Nephron progenitor cell (in vitro differentiated cells): ENCODE results near the gene CBX6.

Source experiments
- DNase-seq: peaks from one replicate; pipeline ENCODE4 v3.0.0; 2021
- H3K27ac Mint-ChIP-seq: 2 replicates; pipeline ENCODE4 v1.8.0; 2021; ENCODE audit warnings: mild to moderate bottlenecking, moderate library complexity, mixed read lengths
- H3K27me3 Mint-ChIP-seq: 2 replicates; pipeline ENCODE4 v1.8.0; 2021; ENCODE audit warnings: mild to moderate bottlenecking, low read depth, mixed read lengths; ENCODE audit not compliant: poor library complexity
- H3K36me3 Mint-ChIP-seq: 2 replicates; pipeline ENCODE4 v1.8.0; 2021; ENCODE audit warnings: low read depth, mixed read lengths
- H3K4me1 Mint-ChIP-seq: 2 replicates; pipeline ENCODE4 v1.8.0; 2021; ENCODE audit warnings: mixed read lengths
- H3K4me3 Mint-ChIP-seq: 2 replicates; pipeline ENCODE4 v1.8.0; 2021; ENCODE audit warnings: mild to moderate bottlenecking, moderate library complexity, mixed read lengths
- H3K9me3 Mint-ChIP-seq: 2 replicates; pipeline ENCODE4 v1.8.0; 2021; ENCODE audit warnings: mild to moderate bottlenecking, moderate library complexity, mixed read lengths
- CTCF ChIP-seq: fragments of 200-600 bp; sonication (generic); IDR thresholded peaks from 2 replicates; pipeline ENCODE4 v1.5.0; 2021; ENCODE audit warnings: antibody characterized with exemption

CBX6 gene

GRCh38 chr22:38886333-38886732 lies 14.3 kb upstream of the CBX6 start:
- H3K27ac Mint-ChIP-seq: no peak overlapping the region
- no peak for DNase-seq
- no peaks in the 10 kb centered on the region for H3K36me3 Mint-ChIP-seq
- H3K27me3 Mint-ChIP-seq: peaks cover 20% of the 10 kb centered on the region
- no peak for TF ChIP-seq CTCF
- H3K4me3 Mint-ChIP-seq: no peak overlapping the region
- peaks cover 14% of the 10 kb centered on the region for H3K9me3 Mint-ChIP-seq
- peaks cover 18% of the 10 kb centered on the region for H3K4me1 Mint-ChIP-seq

DNA sequence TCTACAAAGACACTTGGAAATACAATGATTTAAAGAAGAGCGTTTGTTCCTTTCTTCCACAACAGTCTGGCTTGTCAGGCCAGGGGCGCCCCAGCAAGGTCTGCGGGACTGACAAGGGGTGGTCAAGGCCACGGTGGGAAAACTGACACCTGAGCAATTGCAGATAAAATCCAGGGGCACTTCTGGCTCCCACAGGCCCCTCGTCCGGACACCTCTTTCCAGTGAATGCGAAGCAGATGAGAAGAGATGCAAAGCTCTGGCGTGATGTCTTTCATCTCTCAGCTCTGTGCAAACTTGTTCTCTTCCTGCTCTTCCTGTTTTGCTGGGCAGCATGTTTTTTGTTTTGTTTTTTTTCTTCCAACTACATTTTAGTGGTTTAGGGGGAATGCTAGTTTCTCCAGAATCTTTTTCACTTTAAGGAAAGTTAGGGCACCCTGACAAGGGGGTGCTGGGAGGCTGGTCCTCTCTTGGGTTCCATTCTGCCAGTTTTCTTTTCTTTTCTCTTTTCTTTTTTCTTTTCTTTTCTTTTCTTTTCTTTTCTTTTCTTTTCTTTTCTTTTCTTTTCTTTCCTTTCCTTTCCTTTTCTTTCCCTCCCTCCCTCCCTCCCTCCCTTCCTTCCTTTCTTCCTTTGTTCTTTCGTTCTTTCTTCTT lies 11.1 kb upstream of the CBX6 start:
- Mint-ChIP-seq H3K27me3 (peaks cover 30% of the 10 kb centered on the region), H3K4me3 (no peak overlapping the region), H3K36me3 (no peaks in the 10 kb centered on the region), H3K4me1 (peaks cover 21% of the 10 kb centered on the region), H3K27ac (no peak overlapping the region), H3K9me3 (peaks cover 13% of the 10 kb centered on the region)
- no peak for DNase-seq
- no peak for TF ChIP-seq CTCF

DNA sequence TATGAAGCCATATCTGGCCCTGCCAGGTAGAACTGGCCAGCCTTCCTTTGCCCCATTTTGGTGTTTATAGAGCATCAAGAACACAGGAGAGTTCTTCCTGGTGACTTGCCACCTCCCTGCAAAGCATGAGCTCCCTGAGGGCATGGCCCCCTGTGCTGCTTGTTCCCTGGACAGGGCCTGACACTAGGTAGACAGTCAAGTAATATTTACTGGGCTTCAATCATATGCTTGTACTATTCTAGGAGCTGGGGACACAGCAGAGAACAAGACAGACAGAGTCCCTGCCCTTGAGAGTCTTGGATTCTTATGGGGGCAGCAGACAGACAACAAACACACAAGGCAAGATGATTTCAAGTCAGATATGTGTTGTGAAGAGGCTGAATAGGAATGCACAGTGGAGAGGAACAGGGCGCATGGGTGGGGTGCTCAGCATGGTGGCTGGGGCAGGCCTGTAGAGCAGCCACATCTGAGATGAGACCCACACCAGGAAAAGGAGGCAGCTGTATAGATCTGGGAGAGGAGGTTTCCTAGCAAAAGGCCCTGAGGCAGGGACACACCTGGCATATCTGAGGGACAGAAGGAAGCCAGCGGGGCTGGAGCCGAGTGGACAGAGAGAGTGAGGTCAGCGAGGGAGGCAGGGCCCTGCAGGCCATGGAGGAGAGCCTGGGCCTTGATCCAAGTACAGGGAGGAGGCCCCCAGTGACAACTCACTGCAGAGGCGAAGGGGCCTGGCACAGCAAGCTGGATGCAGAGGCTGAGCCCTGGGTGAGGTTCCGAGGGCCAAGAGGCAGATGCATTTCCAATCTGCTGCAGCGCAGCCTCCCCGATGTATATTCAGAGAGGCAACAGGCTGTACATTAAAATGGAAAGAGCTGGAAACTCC lies 10.2 kb upstream of the CBX6 start:
- no peak for TF ChIP-seq CTCF
- DNase-seq: no peak

DNA sequence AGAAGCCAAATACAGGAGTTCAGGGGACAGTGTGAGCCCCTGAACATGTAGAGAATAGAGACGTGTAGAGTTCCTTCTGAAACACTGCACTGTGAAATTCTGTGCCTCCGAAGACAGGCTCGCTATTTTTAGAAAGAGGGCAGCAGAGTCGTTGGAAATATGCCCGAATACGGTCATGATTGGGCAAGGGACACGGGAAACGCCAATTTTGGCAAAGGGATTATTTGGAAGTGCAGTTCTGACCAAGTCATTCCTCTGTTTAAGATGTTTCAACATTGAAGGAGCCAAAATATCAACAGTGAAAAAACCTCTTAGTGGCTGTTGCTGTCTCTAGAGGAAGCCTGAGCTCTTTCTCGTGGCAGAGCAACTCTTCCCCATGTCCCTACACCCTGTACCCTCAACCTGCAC lies 9.5 kb upstream of the CBX6 start:
- Mint-ChIP-seq H3K36me3 (no peaks in the 10 kb centered on the region), H3K27ac (no peak overlapping the region), H3K9me3 (peaks cover 5% of the 10 kb centered on the region), H3K4me3 (no peak overlapping the region), H3K4me1 (peaks cover 21% of the 10 kb centered on the region), H3K27me3 (peaks cover 39% of the 10 kb centered on the region)
- TF ChIP-seq CTCF: no peak
- DNase-seq: no peak

More for the DNA sequence above, 10.2 kb upstream of the CBX6 start:
- Mint-ChIP-seq H3K27ac (no peak overlapping the region), H3K9me3 (peaks cover 5% of the 10 kb centered on the region), H3K36me3 (no peaks in the 10 kb centered on the region), H3K27me3 (peaks cover 33% of the 10 kb centered on the region), H3K4me3 (no peak overlapping the region), H3K4me1 (peaks cover 21% of the 10 kb centered on the region)

- peaks cover 51% of the 10 kb centered on the region for H3K27me3 Mint-ChIP-seq
- no peak overlapping the region for H3K27ac Mint-ChIP-seq
- no peak overlapping the region for H3K4me3 Mint-ChIP-seq
Measured at GRCh38 chr22:38879961-38880360, 7.9 kb upstream of the CBX6 start.

More at GRCh38 chr22:38879961-38880360, 7.9 kb upstream of the CBX6 start:
- TF ChIP-seq CTCF: no peak
- no peak for DNase-seq
- H3K9me3 Mint-ChIP-seq: peaks cover 5% of the 10 kb centered on the region
- no peaks in the 10 kb centered on the region for H3K36me3 Mint-ChIP-seq
- H3K4me1 Mint-ChIP-seq: peaks cover 21% of the 10 kb centered on the region
